GM12864 (cell line): ENCODE data around the gene RPL41.

Experiments
- DNase-seq: peaks from one replicate; pipeline ENCODE4 v3.0.0-alpha.2; 2011; ENCODE audit warnings: low read depth
- H3K4me3 ChIP-seq: 2 replicates; pipeline ENCODE4 v1.5.1; 2011; ENCODE audit warnings: mild to moderate bottlenecking, low read depth, low read length, control low read depth
- CTCF ChIP-seq: IDR thresholded peaks from 2 replicates; pipeline ENCODE4 v1.5.1; 2011; ENCODE audit warnings: low read depth, mild to moderate bottlenecking, moderate library complexity, low read length, control low read depth, inconsistent platforms; ENCODE audit errors: missing control alignments

RPL41 gene

GRCh38 chr12:56103066-56103711 is 13.2 kb upstream of the RPL41 start:
- TF ChIP-seq CTCF, result no peak
- DNase-seq, result no peak
- peak overlapping the region; percentile 99; the same call in 1 of the 2 replicates for H3K4me3 ChIP-seq

GRCh38 chr12:56103823-56104108 is 12.7 kb upstream of the RPL41 start:
- DNase-seq, result no peak
- H3K4me3 ChIP-seq, result peak overlapping the region; percentile 99
- no peak for TF ChIP-seq CTCF

GRCh38 chr12:56104109-56104814 is 12.2 kb upstream of the RPL41 start, which contains the start of gene PA2G4:
PA2G4 (plus strand) TSS chr12:56104559; CDS start chr12:56104738, 179 bp downstream.
- TF ChIP-seq CTCF, result no peak
- peak within 1 kb of the TSS; percentile 99 for H3K4me3 ChIP-seq
- peak; percentile 97 for DNase-seq

GRCh38 chr12:56104815-56105608 is 11.4 kb upstream of the RPL41 start:
- peak overlapping the region; percentile 99 for H3K4me3 ChIP-seq
- TF ChIP-seq CTCF, result no peak
- no peak for DNase-seq

GRCh38 chr12:56105609-56105902 is 10.9 kb upstream of the RPL41 start:
- peak overlapping the region; percentile 99 for H3K4me3 ChIP-seq
- no peak for TF ChIP-seq CTCF
- DNase-seq, result no peak

GRCh38 chr12:56107242-56107641 is 9.2 kb upstream of the RPL41 start:
- no peak overlapping the region for H3K4me3 ChIP-seq
- no peak for DNase-seq
- TF ChIP-seq CTCF, result no peak

- no peak for TF ChIP-seq CTCF
- H3K4me3 ChIP-seq, result no peak overlapping the region
- no peak for DNase-seq
Observed at GRCh38 chr12:56110571-56110970, 5.9 kb upstream of the RPL41 start.
